GM19397 (cell line): ENCODE results near the gene AFMID.

Experiments
- ATAC-seq: cut with Tn5 transposase; IDR thresholded peaks from one replicate; pipeline ENCODE4 v1.9.1; 2021; ENCODE audit warnings: mild to moderate bottlenecking, moderate library complexity; ENCODE audit not compliant: unreplicated experiment

Gene AFMID

DNA sequence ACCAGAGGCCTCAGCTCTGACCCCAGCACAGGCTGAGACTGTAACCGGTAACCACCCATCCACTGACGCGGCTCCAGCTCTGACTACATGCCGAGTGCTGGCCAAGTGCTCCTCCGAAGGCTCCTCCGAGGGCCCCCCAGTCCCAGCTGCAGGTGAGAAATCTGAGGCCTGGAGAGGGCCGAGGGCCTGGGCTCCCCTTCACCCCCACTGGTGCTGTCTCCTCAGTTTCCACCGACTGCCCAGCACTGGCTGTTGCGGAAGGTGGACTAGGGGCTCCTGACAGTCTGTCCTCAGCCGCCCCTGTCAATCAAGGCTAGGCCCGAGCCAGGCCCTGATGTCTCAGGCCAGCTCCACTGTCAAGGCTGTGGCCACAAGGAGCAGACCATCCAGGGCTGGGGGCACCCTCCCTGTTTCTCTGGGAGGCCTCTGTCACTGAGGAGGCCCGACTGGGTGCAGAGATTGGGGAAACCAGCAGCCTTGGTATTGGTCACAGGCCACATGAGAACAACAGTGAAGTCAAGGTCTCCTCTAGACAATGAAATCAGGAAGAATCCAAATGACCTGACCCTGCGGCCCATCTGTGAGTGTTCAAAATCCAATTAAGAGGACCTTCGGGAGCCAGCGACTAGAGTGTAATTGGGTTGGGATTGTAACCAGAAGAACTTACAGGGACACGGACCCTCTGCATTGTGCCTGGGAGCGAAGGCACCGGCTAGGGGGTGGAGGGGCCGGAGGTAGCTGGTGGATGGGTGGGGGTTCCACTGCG lies 49.4 kb downstream of the AFMID start:
- no peak for ATAC-seq

DNA sequence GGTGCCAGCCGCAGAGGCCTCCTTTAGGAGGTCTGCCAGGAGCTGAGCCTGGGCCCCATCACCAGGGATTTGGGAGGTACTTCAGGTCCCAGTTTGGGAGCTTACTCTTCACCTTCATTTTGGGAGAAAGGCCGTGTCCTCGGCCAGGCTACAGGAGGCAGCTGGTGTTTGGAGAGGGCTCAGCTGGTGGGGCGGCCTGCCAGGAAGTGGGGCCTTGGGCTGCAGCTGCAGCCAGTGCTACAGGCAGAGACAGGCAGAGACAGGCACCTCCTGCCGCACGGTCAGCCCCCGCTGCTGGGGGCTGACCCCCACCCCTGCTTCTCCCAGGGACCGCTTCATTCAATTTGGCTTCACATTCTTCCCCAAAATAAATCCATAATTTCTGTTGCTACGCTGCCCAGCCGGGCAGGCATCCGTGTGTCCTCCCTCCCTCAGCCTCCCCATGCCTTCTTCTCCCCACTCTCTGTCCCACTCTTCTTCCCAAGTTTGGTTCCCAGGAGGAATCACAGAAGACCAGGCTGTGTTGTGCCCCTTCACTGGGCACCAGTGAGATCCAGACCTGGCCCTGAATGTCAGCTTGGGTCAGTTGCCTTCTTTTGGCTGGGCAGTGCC lies 50.3 kb downstream of the AFMID start:
- no peak for ATAC-seq

DNA sequence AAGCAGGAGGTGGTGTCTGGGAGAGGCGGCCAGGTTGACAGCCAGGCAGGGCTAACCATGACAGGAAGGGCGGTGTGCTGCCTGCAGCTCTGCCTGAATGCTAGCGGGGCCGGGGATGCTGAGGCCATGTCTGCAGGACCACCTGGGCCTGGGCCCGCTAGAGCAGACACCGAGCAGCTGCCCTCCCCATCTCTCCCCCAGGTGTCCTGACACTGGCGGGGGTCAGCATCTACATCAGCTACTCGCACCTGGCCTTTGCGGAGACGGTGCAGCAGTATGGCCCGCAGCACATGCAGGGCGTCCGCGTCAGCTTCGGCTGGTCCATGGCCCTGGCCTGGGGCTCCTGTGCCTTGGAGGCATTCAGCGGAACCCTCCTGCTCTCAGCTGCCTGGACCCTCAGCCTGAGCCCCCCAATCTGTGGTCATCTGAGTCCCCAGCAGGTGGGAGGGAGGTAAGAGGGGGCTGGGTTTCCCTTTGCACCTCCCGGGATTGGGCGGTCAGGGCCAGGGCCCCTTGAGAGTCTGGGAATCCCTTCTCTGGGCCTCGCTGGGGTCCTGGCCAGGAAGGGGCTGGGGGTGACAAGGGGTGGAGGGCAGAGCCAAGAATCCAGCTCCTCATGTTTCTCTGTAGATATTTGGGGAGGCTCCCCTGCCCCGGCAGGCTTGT lies 51.8 kb downstream of the AFMID start:
- no peak for ATAC-seq

DNA sequence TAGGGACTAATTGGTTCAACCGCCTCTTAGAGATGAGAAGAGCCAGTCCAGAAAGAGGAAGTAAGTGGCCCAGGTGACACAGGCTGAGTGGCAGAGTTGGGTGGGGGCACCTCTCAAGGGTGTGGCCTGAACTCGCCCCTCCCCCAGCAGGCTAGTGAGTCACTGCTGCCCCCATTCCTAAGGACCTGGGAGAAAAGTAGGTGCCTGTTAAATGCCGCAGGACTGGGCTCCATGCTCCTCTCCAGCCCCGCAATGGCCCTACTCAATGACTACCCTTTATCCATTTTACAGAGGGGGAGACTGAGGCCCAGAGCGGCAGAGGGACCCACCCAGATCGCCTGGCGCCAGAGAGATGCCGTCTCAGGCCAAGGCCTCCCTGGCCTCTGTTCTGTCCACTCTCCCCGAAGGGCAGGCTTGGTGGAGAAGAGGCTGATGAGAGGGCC lies 52.3 kb downstream of the AFMID start:
- ATAC-seq, result no peak

DNA sequence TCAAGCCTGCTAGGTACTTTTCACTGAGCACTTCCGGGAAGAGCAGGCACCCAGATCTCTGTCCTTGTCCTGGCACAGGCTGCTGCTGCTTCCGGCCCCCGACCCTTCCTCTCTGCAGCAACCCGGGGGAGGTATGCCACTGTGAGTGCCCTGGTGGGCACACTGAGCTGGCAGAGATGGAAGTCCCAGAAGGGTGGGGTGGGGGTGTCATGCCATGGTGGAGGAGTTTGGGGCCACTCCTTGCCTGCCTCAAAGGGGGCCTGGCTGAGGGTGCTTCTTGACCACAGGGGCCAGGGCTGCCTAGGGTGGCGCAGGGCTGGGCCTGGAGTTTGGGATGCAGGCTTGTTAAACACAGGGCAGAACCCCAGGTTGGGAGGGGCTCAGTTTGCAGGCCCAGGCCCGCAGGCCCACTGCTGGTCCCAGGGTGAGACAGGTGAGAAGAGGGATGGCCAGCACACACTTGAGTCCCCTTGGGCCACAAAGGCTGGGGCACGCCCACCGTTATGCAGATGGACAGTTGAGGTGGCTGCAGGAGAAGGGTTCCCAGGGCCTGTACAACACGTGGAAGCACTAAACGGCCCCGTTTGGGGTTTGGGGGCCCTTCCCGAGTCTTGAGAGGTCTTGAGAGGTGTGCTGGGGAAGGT lies 53.0 kb downstream of the AFMID start:
- no peak for ATAC-seq

DNA sequence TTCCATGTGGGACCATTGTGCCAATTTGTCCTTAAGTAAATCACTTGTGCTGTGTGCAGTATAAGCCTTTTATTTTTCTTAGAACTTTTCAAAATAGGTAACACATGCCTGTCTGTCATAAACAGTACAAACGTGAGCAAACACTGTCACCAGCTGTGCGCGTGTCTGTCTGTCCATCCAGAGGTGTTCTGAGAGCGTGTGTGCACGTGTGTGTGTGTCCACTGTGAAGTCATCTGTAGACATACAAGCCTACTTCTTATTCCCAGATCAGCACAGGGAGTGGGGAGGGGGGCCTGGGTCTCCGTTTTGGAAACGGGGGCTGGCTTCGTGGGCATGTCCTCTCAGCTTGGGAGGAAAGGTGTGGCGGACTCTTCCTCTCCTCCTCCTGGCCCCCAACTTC lies 53.7 kb downstream of the AFMID start:
- ATAC-seq, result no peak

DNA sequence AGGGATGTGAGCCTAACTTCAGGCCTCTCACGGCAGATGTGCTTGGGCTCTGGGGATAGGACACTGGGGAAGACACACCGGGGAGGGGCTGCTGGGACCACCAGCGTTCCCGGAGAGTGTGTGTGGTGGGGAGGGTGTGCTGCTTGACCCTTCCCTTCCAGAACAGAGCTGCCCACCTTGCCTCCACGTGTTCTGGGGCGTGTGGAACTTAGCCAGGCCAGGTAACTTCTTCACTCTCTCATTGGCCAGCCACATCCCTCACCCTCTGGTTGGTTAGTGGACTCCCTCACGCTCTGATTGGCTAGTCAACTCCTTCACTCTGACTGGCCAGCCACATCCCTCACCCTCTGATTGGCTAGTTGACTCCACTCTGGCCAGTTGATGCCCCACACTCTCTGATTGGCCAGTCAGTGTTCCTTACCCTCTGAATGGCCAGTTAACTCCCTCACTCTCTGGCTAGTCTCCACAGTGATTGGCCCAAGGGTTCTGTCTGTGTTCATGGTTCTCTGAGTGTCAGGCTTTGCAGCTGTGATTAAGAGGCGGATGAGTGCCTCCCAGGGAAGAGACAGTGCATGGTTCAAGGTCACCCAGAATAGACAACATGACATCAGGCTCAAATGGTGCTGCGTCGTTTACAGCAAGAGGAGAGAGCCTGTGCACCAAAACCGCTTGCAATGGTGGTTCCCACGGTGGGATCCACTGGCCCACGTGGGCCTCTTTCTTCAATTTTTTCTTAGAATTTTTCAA lies 54.3 kb downstream of the AFMID start:
- no peak for ATAC-seq

DNA sequence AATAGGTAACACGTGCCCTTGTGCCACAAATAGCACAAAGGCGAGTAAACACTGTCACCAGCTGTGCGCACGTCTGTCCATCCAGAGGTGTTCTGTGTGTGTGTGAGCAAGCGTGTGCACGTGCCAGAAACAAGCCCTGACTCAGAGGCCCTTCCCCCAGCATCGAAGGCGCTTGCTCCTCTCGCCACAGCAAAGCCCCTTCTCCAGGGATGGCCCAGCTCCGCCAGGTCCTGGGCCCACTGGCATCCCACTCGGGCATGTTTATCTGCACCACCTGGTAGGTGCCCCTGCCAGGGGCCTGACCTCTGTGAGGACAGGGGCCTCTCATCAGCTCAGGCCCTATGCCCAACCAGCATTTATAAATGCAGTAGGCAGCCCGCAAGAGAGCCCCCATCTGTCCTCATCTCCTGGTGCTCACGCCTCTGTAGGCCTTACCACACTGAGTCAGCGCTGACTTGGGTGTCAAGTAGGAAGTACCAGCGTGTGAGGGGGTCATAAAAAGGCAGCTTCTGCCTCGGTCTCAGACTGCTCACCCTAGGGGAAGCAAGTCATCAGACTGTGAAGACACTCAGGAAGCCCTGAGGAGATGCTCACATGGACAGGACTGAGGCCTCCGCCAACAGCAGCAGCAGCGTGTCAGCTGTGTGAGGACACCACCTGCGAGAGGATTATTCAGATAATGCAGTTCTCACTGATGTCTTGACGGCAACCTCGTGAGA lies 55.0 kb downstream of the AFMID start:
- no peak for ATAC-seq

DNA sequence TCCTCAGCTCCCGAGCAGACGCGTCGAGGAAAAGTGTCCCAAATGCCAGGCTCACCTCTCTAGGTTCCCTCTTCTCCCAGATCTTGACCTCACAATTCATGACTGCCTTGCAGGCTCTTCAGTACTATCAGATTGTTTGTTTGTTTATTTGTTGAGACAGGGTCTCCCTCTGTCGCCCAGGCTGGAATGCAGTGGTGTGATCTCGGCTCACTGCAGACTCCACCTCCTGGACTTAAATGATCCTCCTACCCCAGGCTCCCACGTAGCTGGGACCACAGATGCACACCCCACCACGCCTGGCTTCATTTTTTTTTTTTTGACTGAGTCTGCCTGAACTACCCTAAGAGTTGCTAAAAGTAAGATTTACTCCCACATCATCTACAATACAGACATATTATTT lies 60.1 kb downstream of the AFMID start:
- ATAC-seq, result no peak

DNA sequence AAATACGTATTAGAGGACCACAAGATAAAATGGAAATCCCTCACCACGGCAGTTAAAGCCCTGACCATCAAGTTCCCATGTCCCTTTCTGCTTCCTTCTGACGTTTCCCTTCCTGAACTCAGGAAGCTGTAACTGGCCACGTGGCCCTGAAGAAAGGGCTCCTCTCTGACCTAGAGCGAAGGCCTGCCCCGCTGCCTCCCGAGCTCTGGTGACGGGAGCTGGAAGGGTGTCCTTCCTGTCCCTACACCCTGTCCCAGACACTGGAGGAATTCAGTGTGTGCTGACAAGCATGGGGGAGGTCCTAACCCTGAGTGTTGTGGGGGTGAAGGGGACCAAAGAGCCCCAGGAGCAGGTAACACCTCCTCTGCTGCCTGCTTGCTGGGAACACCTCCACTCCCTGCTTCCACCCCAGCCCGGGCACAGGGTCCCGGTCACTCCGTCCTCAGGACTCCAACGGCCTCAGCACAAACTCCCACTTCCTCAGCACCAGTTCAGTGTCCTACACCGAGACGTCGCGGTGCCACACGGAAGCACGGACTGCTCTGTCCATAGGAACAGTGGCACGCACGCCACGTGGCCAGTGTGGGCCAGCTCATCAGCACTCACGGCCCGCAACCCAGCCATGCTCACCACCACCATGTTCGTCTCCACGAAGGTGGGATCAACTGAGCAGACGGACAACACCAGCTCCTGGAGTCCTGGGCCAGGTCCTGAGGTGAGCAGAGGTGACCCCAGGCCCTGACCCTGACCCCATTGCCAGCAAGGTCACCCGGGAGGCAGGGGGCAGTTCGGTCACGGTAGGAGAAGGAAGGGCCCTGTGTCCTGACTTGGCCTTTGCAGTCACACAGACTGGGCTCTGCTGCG lies 61.1 kb downstream of the AFMID start:
- ATAC-seq, result no peak

DNA sequence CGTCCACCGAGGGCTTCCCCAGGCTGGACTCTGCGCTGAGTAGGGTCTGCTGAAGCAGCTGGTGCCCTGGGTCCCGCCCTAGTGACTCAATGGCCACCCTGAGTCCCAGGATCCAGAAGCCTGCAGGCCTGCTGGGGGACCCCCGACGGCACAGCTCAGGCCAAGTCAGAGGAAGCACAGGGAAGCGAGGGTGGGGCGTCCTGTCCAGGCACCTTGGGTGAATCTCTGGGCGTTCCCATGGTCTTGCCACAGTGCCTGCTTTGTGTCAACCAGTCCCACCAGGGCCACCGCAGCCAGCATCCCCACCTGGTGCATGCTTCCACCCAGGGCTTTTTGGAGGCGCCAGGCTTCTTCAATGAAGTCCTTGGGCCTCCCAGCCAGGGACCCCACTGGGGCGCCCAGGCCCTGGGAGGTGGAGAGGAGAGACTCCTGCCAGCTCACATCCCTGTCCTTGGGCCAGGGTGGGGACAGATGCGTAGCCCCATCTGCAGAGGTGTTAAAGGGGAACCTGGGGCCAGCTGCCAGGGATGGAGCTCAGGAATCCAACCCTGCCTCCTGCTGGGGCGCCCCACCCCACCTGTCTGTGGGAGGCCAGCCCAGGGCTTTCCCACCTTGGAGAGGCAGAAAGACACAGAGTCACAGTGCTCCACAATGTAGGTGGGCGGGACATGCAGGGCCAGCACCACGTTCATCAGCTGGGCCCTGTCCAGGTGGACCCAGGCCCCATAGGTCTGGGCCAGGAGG lies 62.1 kb downstream of the AFMID start:
- ATAC-seq, result no peak

DNA sequence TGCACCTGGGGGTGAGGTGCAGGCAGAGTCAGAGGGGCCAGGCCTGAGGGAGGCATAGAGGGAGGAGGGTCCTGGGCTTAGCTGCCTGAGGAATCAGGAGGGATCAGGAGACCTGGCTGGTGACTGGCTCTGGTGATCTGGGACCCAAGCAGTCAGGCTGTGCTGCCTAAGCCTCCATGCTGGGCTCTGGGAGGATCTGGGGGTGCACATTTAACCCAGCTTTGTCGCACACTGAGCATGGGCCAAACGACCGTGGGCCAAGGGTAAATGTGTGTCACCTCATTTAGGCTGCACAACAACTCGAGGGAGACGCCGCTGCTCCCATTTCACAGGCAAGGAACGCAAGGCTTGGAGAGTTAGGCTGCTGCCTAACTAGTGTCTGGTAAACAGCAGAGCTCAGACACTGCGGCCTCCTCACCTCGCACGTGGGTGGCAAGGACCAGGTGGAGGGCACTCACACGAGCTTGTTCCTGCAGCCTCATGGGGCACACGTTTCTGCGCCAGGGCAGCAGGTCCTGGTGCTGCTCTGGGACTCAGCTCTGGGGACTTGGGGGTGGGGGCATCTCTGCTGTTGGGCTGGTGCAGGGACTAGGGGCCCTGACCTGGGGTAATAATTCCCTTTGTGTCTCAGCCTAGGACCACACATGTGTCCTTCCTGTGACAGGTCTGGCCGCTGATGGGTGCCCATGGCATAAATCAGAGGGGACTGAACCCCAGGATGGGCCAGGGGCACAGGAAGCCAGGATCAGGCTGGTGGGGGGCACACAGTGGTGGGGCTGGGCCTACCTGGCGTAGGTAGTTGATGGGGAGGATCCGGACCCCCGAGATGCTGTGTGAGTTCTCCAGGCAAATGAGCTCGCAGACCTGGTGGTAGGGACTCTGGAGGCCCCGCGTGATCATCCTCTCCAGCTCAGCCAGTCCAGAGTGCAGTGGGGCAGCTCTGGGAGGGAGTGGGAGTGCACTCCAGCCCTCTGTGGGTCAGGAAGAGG lies 63.0 kb downstream of the AFMID start:
- no peak for ATAC-seq

DNA sequence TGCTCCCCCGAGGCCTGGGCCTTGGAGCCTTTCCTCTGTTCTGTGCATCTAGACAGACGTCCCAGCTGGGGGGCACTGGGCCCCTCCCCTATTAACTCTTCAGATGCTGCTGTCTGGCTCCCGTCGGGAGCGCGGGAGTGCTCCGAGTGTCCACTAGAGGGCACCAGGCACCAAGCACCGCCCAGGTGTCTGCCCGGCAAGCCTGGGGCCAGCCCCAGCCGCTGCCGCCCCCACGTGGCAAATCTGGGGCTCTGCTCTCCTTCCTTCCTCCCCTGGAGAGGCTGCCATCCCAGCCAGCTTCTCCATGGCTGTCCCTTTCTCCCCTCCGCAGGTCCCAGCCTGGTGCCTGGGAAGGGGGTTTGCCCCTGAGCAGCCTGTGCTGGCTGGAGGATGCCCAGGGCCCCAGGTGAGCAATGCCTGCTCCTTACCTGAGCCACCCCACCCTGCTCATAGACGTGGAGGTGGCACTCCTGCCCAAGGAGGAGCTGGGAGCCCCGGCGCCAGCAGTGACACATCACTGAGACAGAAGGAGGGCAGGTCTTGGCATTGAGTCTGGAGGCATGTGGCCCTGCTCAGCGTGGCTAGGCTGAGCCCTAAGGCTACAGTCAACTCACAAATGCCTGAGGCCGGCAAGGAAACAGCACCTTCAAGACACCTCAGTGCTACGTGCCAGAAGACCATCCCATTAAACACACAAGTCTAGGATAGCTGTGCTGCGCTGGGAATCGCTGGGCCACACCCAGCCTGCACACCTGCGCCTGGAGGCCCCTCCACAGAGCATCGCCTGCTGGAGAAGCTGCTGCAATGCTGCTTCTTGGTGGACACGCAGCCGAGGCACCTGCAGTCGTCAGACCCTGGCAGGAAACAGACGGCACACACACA lies 64.0 kb downstream of the AFMID start:
- peak; percentile 52 for ATAC-seq

DNA sequence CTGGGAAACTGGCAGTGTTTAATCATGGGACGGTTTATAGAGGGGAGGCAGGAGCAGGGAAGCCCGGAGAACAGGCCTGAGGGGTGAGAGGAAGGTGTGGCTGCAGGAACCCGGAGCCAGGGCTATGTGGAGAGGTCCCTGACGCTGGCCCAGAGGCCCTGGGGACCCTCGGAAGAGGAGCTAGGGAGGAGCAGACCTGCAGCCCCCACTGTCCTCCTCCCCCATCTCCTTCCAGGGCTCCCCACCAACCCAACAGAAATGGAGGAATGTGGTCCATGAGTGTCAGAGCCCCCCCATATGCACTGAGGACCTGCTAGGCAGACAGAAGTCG lies 64.6 kb downstream of the AFMID start:
- ATAC-seq, result no peak

DNA sequence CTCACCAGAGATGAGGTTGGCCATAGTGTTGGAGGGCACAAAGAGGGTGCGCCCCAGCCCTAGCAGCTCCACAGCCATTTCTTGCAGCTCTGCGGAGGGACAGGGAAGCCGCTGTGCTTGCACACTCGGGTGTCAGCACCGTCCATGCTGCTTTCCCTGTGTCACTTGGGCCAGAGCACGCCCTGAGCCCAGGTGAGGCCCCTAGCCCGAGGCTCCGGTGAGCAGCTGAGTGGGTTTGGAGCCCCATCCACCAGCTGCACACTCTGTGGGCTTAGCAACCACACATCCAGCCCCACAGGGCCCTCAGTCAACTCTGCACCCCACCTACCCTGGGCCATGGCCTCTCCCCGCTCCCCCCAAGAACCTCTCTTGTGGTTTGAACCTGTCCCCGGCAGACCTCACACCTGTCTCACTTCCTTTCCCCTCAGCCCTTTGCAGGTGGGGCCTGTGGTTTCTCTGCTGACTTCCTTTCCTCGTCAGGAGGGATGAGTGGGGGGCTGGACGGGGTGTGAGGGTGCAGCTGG lies 65.0 kb downstream of the AFMID start:
- no peak for ATAC-seq
